OCI-LY1 (cell line): Measurements from ENCODE around the gene MYBPC3.

Source experiments
- H2AFZ ChIP-seq: fragments of 200-600 bp; sonication (generic), shearing (Covaris generic); 2 replicates; pipeline ENCODE4 v1.6.0; 2014; ENCODE audit warnings: antibody characterized with exemption, mild to moderate bottlenecking, low read length
- H3F3A ChIP-seq: fragments of 200-600 bp; sonication (generic), shearing (Covaris generic); 2 replicates; pipeline ENCODE4 v1.6.0; 2014; ENCODE audit warnings: mild to moderate bottlenecking, antibody characterized with exemption, low read length, moderate library complexity; ENCODE audit not compliant: insufficient read depth
- H3K27ac ChIP-seq: fragments of 200-600 bp; sonication (generic); 2 replicates; pipeline ENCODE4 v1.5.1; 2014; ENCODE audit warnings: low read length, mixed run types, mild to moderate bottlenecking, low read depth; ENCODE audit not compliant: poor library complexity, severe bottlenecking
- H3K27me3 ChIP-seq: fragments of 200-600 bp; sonication (generic); 2 replicates; pipeline ENCODE4 v1.6.0; 2014; ENCODE audit warnings: antibody characterized with exemption, mild to moderate bottlenecking, low read length, moderate library complexity; ENCODE audit not compliant: insufficient read depth
- H3K36me3 ChIP-seq: fragments of 200-600 bp; sonication (generic); 2 replicates; pipeline ENCODE4 v1.6.1; 2014; ENCODE audit warnings: mild to moderate bottlenecking, antibody characterized with exemption, low read length, moderate library complexity, mixed read lengths; ENCODE audit not compliant: insufficient read depth
- H3K4me1 ChIP-seq: fragments of 200-600 bp; sonication (generic); 2 replicates; pipeline ENCODE4 v1.5.1; 2014; ENCODE audit warnings: mild to moderate bottlenecking, low read length, moderate library complexity; ENCODE audit not compliant: insufficient read depth, severe bottlenecking
- H3K4me2 ChIP-seq: fragments of 200-600 bp; sonication (generic), shearing (Covaris generic); 2 replicates; pipeline ENCODE4 v1.6.1; 2014; ENCODE audit warnings: low read length
- H3K4me3 ChIP-seq: fragments of 200-600 bp; sonication (generic); 2 replicates; pipeline ENCODE4 v1.5.1; 2014; ENCODE audit warnings: low read length, low read depth, mild to moderate bottlenecking, mixed read lengths; ENCODE audit not compliant: poor library complexity, severe bottlenecking
- H3K79me2 ChIP-seq: fragments of 200-600 bp; shearing (Covaris generic); 2 replicates; pipeline ENCODE4 v1.6.1; 2016; ENCODE audit warnings: mixed run types, low read length, mixed read lengths; ENCODE audit not compliant: insufficient read depth
- H3K9ac ChIP-seq: fragments of 200-600 bp; sonication (generic), shearing (Covaris generic); 2 replicates; pipeline ENCODE4 v1.6.1; 2014; ENCODE audit warnings: mild to moderate bottlenecking, low read length, mixed read lengths
- H3K9me2 ChIP-seq: fragments of 200-600 bp; sonication (generic), shearing (Covaris generic); 2 replicates; pipeline ENCODE4 v1.6.1; 2014; ENCODE audit warnings: low read depth, mild to moderate bottlenecking, low read length, mixed read lengths
- H3K9me3 ChIP-seq: fragments of 200-600 bp; shearing (Covaris generic); 2 replicates; pipeline ENCODE4 v1.6.1; 2014; ENCODE audit warnings: low read length, mixed read lengths
- H4K20me1 ChIP-seq: fragments of 200-600 bp; sonication (generic), shearing (Covaris generic); 2 replicates; pipeline ENCODE4 v1.6.0; 2016; ENCODE audit warnings: mild to moderate bottlenecking, low read length; ENCODE audit not compliant: insufficient read depth
- EZH2 ChIP-seq: fragments of 200-600 bp; sonication (generic), shearing (Covaris generic); IDR thresholded peaks from 2 replicates; pipeline ENCODE4 v1.8.0; 2017; ENCODE audit warnings: borderline replicate concordance, mixed run types, mild to moderate bottlenecking, antibody characterized with exemption, low read length, moderate library complexity, mixed read lengths
- TF ChIP-seq, protein P1 (sequence below): fragments of 200-600 bp; sonication (generic), shearing (Covaris generic); IDR thresholded peaks from 2 replicates; pipeline ENCODE4 v1.5.1; 2017; ENCODE audit warnings: mild to moderate bottlenecking, antibody characterized with exemption, low read length, moderate library complexity, mixed read lengths

MYBPC3 gene

GRCh38 chr11:47378836-47379170 lies 26.3 kb upstream of the MYBPC3 start:
- H3K9me3 ChIP-seq: no peaks in the 10 kb centered on the region
- H3K27ac ChIP-seq: peak overlapping the region; percentile 90
- peak overlapping the region; percentile 89 for H3K9ac ChIP-seq
- H3K79me2 ChIP-seq: peaks cover 14% of the 10 kb centered on the region; the same call in 1 of the 2 replicates
- peak overlapping the region; percentile 71 for H3K4me2 ChIP-seq
- peaks cover 13% of the 10 kb centered on the region; the same call in 1 of the 2 replicates for H3K36me3 ChIP-seq
- peak overlapping the region; percentile 86 for H3K4me3 ChIP-seq
- H4K20me1 ChIP-seq: no peaks in the 10 kb centered on the region
- H3K4me1 ChIP-seq: peaks cover 45% of the 10 kb centered on the region
- H3K9me2 ChIP-seq: no peaks in the 10 kb centered on the region
- H3K27me3 ChIP-seq: no peaks in the 10 kb centered on the region
- no peak overlapping the region for H2AFZ ChIP-seq
- H3F3A ChIP-seq: no peaks in the 10 kb centered on the region
- TF ChIP-seq, protein P1, sequence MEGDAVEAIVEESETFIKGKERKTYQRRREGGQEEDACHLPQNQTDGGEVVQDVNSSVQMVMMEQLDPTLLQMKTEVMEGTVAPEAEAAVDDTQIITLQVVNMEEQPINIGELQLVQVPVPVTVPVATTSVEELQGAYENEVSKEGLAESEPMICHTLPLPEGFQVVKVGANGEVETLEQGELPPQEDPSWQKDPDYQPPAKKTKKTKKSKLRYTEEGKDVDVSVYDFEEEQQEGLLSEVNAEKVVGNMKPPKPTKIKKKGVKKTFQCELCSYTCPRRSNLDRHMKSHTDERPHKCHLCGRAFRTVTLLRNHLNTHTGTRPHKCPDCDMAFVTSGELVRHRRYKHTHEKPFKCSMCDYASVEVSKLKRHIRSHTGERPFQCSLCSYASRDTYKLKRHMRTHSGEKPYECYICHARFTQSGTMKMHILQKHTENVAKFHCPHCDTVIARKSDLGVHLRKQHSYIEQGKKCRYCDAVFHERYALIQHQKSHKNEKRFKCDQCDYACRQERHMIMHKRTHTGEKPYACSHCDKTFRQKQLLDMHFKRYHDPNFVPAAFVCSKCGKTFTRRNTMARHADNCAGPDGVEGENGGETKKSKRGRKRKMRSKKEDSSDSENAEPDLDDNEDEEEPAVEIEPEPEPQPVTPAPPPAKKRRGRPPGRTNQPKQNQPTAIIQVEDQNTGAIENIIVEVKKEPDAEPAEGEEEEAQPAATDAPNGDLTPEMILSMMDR: no peak
- TF ChIP-seq EZH2: no peak

GRCh38 chr11:47378010-47378835 lies 25.7 kb upstream of the MYBPC3 start, which contains the start of gene SPI1:
SPI1 (minus strand) TSS chr11:47378547; CDS start chr11:47378353, 194 bp downstream.
- no peaks in the 10 kb centered on the region for H3K9me2 ChIP-seq
- H3K27me3 ChIP-seq: no peaks in the 10 kb centered on the region
- H3K27ac ChIP-seq: peak within 1 kb of the TSS; percentile 90
- peaks cover 45% of the 10 kb centered on the region for H3K4me1 ChIP-seq
- peaks cover 18% of the 10 kb centered on the region; the same call in 1 of the 2 replicates for H3K36me3 ChIP-seq
- H3K9ac ChIP-seq: peak within 1 kb of the TSS; percentile 89
- peaks cover 14% of the 10 kb centered on the region; the same call in 1 of the 2 replicates for H3K79me2 ChIP-seq
- H4K20me1 ChIP-seq: no peaks in the 10 kb centered on the region
- H2AFZ ChIP-seq: no peak within 1 kb of the TSS
- H3K4me3 ChIP-seq: peak within 1 kb of the TSS; percentile 86
- TF ChIP-seq EZH2: no peak
- TF ChIP-seq, protein P1: no peak
- H3K4me2 ChIP-seq: peak within 1 kb of the TSS; percentile 71
- H3K9me3 ChIP-seq: no peaks in the 10 kb centered on the region
- H3F3A ChIP-seq: no peaks in the 10 kb centered on the region

GRCh38 chr11:47377571-47378009 lies 25.1 kb upstream of the MYBPC3 start:
- TF ChIP-seq, protein P1: no peak
- TF ChIP-seq EZH2: no peak
- no peaks in the 10 kb centered on the region for H3K27me3 ChIP-seq
- H3K27ac ChIP-seq: peak overlapping the region; percentile 90
- no peaks in the 10 kb centered on the region for H3K9me2 ChIP-seq
- peak overlapping the region; percentile 86 for H3K4me3 ChIP-seq
- H4K20me1 ChIP-seq: no peaks in the 10 kb centered on the region
- peaks cover 14% of the 10 kb centered on the region; the same call in 1 of the 2 replicates for H3K79me2 ChIP-seq
- peak overlapping the region; percentile 71 for H3K4me2 ChIP-seq
- H3F3A ChIP-seq: no peaks in the 10 kb centered on the region
- H3K4me1 ChIP-seq: peaks cover 45% of the 10 kb centered on the region
- peak overlapping the region; percentile 89 for H3K9ac ChIP-seq
- no peaks in the 10 kb centered on the region for H3K9me3 ChIP-seq
- no peak overlapping the region for H2AFZ ChIP-seq
- peaks cover 21% of the 10 kb centered on the region for H3K36me3 ChIP-seq
